IPS DF 6.9 (cell line): ENCODE measurements around the gene OTUD5.
"Not testable (repeated sequence)": the region's sequence is repeated elsewhere in the genome, so short reads cannot be mapped to it uniquely, and the experiment has no call there.

Source experiments
- DNase-seq: peaks from one replicate; pipeline ENCODE4 v3.0.0-alpha.2; 2013; ENCODE audit warnings: low read depth, low spot score
- H3K27ac ChIP-seq: one replicate; pipeline ENCODE4 v1.5.1; 2013; ENCODE audit warnings: low read length, control low read depth
- H3K27me3 ChIP-seq: 2 replicates; pipeline ENCODE4 v1.6.1; 2013; ENCODE audit warnings: mild to moderate bottlenecking, low read length; ENCODE audit not compliant: control insufficient read depth, insufficient read depth
- H3K36me3 ChIP-seq: 2 replicates; pipeline ENCODE4 v1.6.1; 2013; ENCODE audit warnings: low read length; ENCODE audit not compliant: control insufficient read depth, insufficient read depth
- H3K4me1 ChIP-seq: 2 replicates; pipeline ENCODE4 v1.6.1; 2013; ENCODE audit warnings: low read length; ENCODE audit not compliant: control insufficient read depth, insufficient read depth
- H3K4me3 ChIP-seq: 2 replicates; pipeline ENCODE4 v1.5.1; 2013; ENCODE audit warnings: mild to moderate bottlenecking, low read length
- H3K9me3 ChIP-seq: 2 replicates; pipeline ENCODE4 v1.6.1; 2013; ENCODE audit warnings: low read length, inconsistent platforms; ENCODE audit not compliant: control insufficient read depth, insufficient read depth
- WGBS: extraction: QIAGEN DNeasy Blood & Tissue Kit; methylation state at CpG from one replicate; pipeline ENCODE4 v1.1.7; 2013; ENCODE audit warnings: mixed read lengths, missing lambda C conversion rate; ENCODE audit not compliant: insufficient read length, insufficient coverage; 5-methylcytosine and 5-hydroxymethylcytosine counted together

Gene OTUD5

GRCh38 chrX:48992341-48992740, 34.9 kb upstream of the OTUD5 start:
- Histone ChIP-seq H3K9me3 (no peaks in the 10 kb centered on the region), H3K36me3 (peaks cover 18% of the 10 kb centered on the region; the same call in 1 of the 2 replicates), H3K4me3 (no peak overlapping the region), H3K27ac (no peak overlapping the region), H3K27me3 (no peaks in the 10 kb centered on the region), H3K4me1 (no peaks in the 10 kb centered on the region)
- DNase-seq, result no peak

- Histone ChIP-seq H3K36me3 (peaks cover 9% of the 10 kb centered on the region; the same call in 1 of the 2 replicates), H3K27me3 (no peaks in the 10 kb centered on the region), H3K4me3 (no peak overlapping the region), H3K27ac (no peak overlapping the region), H3K9me3 (no peaks in the 10 kb centered on the region), H3K4me1 (no peaks in the 10 kb centered on the region)
- no CpG with 5 or more reads among the region's 4 CpGs for WGBS
- DNase-seq, result no peak
These were observed 32.1 kb upstream of the OTUD5 start for GRCh38 chrX:48989483-48989882.

GRCh38 chrX:48983896-48984295, 26.5 kb upstream of the OTUD5 start:
- no peak for DNase-seq
- Histone ChIP-seq H3K36me3 (peaks cover 21% of the 10 kb centered on the region; the same call in 1 of the 2 replicates), H3K27me3 (no peaks in the 10 kb centered on the region), H3K9me3 (no peaks in the 10 kb centered on the region), H3K27ac (no peak overlapping the region), H3K4me3 (no peak overlapping the region), H3K4me1 (no peaks in the 10 kb centered on the region)
- whole genome bisulfite sequencing, result no CpG with 5 or more reads among the region's 3 CpGs

GRCh38 chrX:48983081-48983480, 25.7 kb upstream of the OTUD5 start:
- WGBS, result no CpG with 5 or more reads among the region's 17 CpGs
- Histone ChIP-seq H3K36me3 (peaks cover 21% of the 10 kb centered on the region; the same call in 1 of the 2 replicates), H3K9me3 (no peaks in the 10 kb centered on the region), H3K4me3 (no peak overlapping the region), H3K27me3 (no peaks in the 10 kb centered on the region), H3K27ac (no peak overlapping the region), H3K4me1 (no peaks in the 10 kb centered on the region)
- no peak for DNase-seq

- no CpG with 5 or more reads among the region's 10 CpGs for WGBS
These were observed 23.8 kb upstream of the OTUD5 start for GRCh38 chrX:48981178-48981577.

GRCh38 chrX:48980341-48980740, 22.9 kb upstream of the OTUD5 start:
- no CpG with 5 or more reads among the region's 10 CpGs for WGBS
- not testable (repeated sequence) for H3K4me3 ChIP-seq
- peaks cover 26% of the 10 kb centered on the region; the same call in 1 of the 2 replicates for H3K36me3 ChIP-seq

More at GRCh38 chrX:48981178-48981577, 23.8 kb upstream of the OTUD5 start:
- H3K9me3 ChIP-seq, result no peaks in the 10 kb centered on the region
- peaks cover 24% of the 10 kb centered on the region; the same call in 1 of the 2 replicates for H3K36me3 ChIP-seq
- no peak for DNase-seq
- H3K4me1 ChIP-seq, result no peaks in the 10 kb centered on the region
- no peak overlapping the region for H3K27ac ChIP-seq
- no peak overlapping the region for H3K4me3 ChIP-seq
- no peaks in the 10 kb centered on the region for H3K27me3 ChIP-seq

GRCh38 chrX:48978226-48978625, 20.8 kb upstream of the OTUD5 start:
- no peak overlapping the region for H3K27ac ChIP-seq
- H3K4me3 ChIP-seq, result no peak overlapping the region
- H3K4me1 ChIP-seq, result no peaks in the 10 kb centered on the region
- no peak for DNase-seq
- peaks cover 26% of the 10 kb centered on the region for H3K36me3 ChIP-seq
- H3K9me3 ChIP-seq, result no peaks in the 10 kb centered on the region
- WGBS, result no CpG with 5 or more reads among the region's 5 CpGs
- no peaks in the 10 kb centered on the region for H3K27me3 ChIP-seq

More at GRCh38 chrX:48980341-48980740, 22.9 kb upstream of the OTUD5 start:
- H3K27me3 ChIP-seq, H3K27ac ChIP-seq, DNase-seq, H3K4me1 ChIP-seq, H3K9me3 ChIP-seq: not testable (repeated sequence)

- H3K27me3 ChIP-seq, result no peaks in the 10 kb centered on the region
- WGBS, result no CpG with 5 or more reads among the region's 6 CpGs
- no peaks in the 10 kb centered on the region for H3K9me3 ChIP-seq
- peaks cover 14% of the 10 kb centered on the region for H3K36me3 ChIP-seq
- H3K27ac ChIP-seq, result no peak overlapping the region
- H3K4me3 ChIP-seq, result no peak overlapping the region
- no peak for DNase-seq
- no peaks in the 10 kb centered on the region for H3K4me1 ChIP-seq
These were observed 18.7 kb upstream of the OTUD5 start for GRCh38 chrX:48976086-48976485.

GRCh38 chrX:48975541-48975940, 18.1 kb upstream of the OTUD5 start:
- Histone ChIP-seq H3K4me3 (no peak overlapping the region), H3K27ac (no peak overlapping the region), H3K4me1 (no peaks in the 10 kb centered on the region), H3K27me3 (no peaks in the 10 kb centered on the region), H3K36me3 (peaks cover 13% of the 10 kb centered on the region), H3K9me3 (no peaks in the 10 kb centered on the region)
- WGBS, result 100% methylated on average over 2 of the region's 5 CpGs
- no peak for DNase-seq

- H3K4me3 ChIP-seq, result no peak overlapping the region
- no CpG with 5 or more reads among the region's 7 CpGs for WGBS
- H3K4me1 ChIP-seq, result no peaks in the 10 kb centered on the region
- no peak overlapping the region for H3K27ac ChIP-seq
- no peak for DNase-seq
- no peaks in the 10 kb centered on the region for H3K9me3 ChIP-seq
- H3K36me3 ChIP-seq, result peaks cover 13% of the 10 kb centered on the region
- H3K27me3 ChIP-seq, result no peaks in the 10 kb centered on the region
These were observed 17.6 kb upstream of the OTUD5 start for GRCh38 chrX:48975041-48975440.

GRCh38 chrX:48974574-48974973, 17.2 kb upstream of the OTUD5 start:
- peaks cover 13% of the 10 kb centered on the region for H3K36me3 ChIP-seq
- H3K27ac ChIP-seq, result no peak overlapping the region
- H3K27me3 ChIP-seq, result no peaks in the 10 kb centered on the region
- no peaks in the 10 kb centered on the region for H3K4me1 ChIP-seq
- no peaks in the 10 kb centered on the region for H3K9me3 ChIP-seq
- H3K4me3 ChIP-seq, result no peak overlapping the region
- WGBS, result 100% methylated on average over 1 of the region's 2 CpGs
- DNase-seq, result no peak
